ENCODE data around the gene CBR1. TPM values are rescaled to one million over a fixed set of nuclear protein-coding genes. Genes with fewer than 3 reads are reported as not detected.
A peak's percentile ranks its signal among the peaks of the same experiment; 100 is the strongest.

The CBR1 gene
- total RNA-seq, 1 donor from 2014 or later = 20.3 TPM

DNA sequence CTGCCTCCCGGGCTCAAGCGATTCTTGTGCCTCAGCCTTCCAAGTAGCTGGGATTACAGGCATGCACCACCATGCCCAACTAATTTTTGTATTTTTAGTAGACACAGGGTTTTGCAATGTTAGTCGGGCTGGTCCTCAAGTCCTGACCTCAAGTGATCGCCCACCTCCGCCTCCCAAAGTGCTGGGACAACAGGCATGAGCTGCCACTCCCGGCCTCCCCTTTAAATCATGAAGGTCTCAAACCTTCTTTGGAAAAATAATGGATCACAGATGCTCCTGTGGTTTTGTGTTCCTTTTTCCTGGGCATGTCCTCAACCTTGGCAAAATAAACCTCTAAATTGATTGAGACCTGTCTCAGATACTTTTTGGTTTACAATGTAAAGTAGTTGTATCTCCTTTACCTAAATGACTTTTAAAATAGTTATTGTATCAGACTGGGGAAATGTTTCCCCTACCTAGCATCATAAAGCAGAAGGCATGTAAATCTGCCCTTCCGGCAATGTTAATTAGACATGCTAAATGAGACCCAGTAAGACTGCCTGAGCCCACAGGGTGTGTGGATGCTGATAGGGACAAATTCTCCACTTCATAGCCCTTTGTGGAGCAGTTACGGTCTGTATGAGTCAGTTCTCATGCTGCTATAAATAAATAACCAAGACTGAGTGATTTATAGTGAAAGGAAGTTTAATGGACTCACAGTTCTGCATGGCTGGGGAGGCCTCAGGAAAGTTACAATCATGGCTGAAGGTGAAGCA lies 27.8 kb downstream of the CBR1 start:
- no peaks in the 10 kb centered on the region for H3K79me2 ChIP-seq (ENCODE audit: insufficient read depth, low read length)
- Mint-ChIP-seq H3K4me1 (ENCODE audit: low read depth, unreplicated experiment) (peaks cover 13% of the 10 kb centered on the region), H3K4me3 (ENCODE audit: unreplicated experiment) (no peak overlapping the region), H3K36me3 (ENCODE audit: low read depth, unreplicated experiment) (peaks cover 1% of the 10 kb centered on the region), H3K27ac (ENCODE audit: unreplicated experiment) (peak overlapping the region; percentile 53), H3K27me3 (ENCODE audit: low read depth, unreplicated experiment) (peaks cover 19% of the 10 kb centered on the region), H3K9me3 (ENCODE audit: unreplicated experiment) (peaks cover 9% of the 10 kb centered on the region)
- H3K4me2 ChIP-seq (ENCODE audit: low read length) = peak overlapping the region; percentile 32
- H3K4me1 ChIP-seq (ENCODE audit: insufficient read depth, low read length) = peaks cover 9% of the 10 kb centered on the region
- no peak for FAIRE-seq
- no peaks in the 10 kb centered on the region for H3K27me3 ChIP-seq (ENCODE audit: insufficient read depth, low read length)
- TF ChIP-seq, protein P1, sequence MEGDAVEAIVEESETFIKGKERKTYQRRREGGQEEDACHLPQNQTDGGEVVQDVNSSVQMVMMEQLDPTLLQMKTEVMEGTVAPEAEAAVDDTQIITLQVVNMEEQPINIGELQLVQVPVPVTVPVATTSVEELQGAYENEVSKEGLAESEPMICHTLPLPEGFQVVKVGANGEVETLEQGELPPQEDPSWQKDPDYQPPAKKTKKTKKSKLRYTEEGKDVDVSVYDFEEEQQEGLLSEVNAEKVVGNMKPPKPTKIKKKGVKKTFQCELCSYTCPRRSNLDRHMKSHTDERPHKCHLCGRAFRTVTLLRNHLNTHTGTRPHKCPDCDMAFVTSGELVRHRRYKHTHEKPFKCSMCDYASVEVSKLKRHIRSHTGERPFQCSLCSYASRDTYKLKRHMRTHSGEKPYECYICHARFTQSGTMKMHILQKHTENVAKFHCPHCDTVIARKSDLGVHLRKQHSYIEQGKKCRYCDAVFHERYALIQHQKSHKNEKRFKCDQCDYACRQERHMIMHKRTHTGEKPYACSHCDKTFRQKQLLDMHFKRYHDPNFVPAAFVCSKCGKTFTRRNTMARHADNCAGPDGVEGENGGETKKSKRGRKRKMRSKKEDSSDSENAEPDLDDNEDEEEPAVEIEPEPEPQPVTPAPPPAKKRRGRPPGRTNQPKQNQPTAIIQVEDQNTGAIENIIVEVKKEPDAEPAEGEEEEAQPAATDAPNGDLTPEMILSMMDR (IDR thresholded peaks at IDR 0.05; ENCODE audit: insufficient read depth, low read depth, low read length) = no peak
- no peak for TF ChIP-seq EZH2 (IDR thresholded peaks at IDR 0.05; ENCODE audit: insufficient read depth, low read length)
- H4K20me1 ChIP-seq (ENCODE audit: insufficient read depth, low read length) = no peaks in the 10 kb centered on the region
- H3K4me3 ChIP-seq (ENCODE audit: insufficient read depth, low read depth, low read length) = no peak overlapping the region
- H3K27ac ChIP-seq (ENCODE audit: low read depth, low read length) = no peak overlapping the region
- no peaks in the 10 kb centered on the region for H3K36me3 ChIP-seq (ENCODE audit: insufficient read depth, low read length)
- no peak overlapping the region for H2AFZ ChIP-seq (ENCODE audit: low read depth, low read length)
- DNase-seq (ENCODE audit: low read depth) = peak; percentile 64
- no peak overlapping the region for H3K9ac ChIP-seq (ENCODE audit: low read length)
- peaks cover 7% of the 10 kb centered on the region for H3K9me3 ChIP-seq (ENCODE audit: insufficient read depth, low read depth, low read length)

DNA sequence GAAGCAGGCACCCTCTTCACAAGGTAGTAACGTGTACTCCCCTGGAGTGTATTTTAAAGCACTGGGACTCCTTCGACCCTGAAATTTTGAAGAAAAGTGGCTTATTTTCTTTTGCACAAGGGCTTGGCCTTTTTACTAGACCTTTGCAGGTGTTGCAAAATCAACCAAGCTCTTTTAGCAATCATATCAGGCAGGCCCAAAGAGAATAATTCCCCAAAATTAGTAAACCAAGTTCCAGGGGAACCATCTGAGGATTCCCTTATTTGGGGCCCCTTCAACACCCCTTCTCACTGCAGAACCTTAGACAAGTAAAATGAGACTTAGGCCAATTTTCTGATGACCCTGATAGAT lies 28.3 kb downstream of the CBR1 start:
- Mint-ChIP-seq H3K27ac (ENCODE audit: unreplicated experiment) (no peak overlapping the region), H3K4me3 (ENCODE audit: unreplicated experiment) (no peak overlapping the region)
- peaks cover 9% of the 10 kb centered on the region for H3K4me1 ChIP-seq (ENCODE audit: insufficient read depth, low read length)

More for the DNA sequence above, 28.3 kb downstream of the CBR1 start:
- no peaks in the 10 kb centered on the region for H3K36me3 ChIP-seq (ENCODE audit: insufficient read depth, low read length)
- H3K4me2 ChIP-seq (ENCODE audit: low read length) = peak overlapping the region; percentile 32
- no peaks in the 10 kb centered on the region for H3K27me3 ChIP-seq (ENCODE audit: insufficient read depth, low read length)
- Mint-ChIP-seq H3K36me3 (ENCODE audit: low read depth, unreplicated experiment) (peaks cover 1% of the 10 kb centered on the region), H3K27me3 (ENCODE audit: low read depth, unreplicated experiment) (peaks cover 19% of the 10 kb centered on the region), H3K4me1 (ENCODE audit: low read depth, unreplicated experiment) (peaks cover 13% of the 10 kb centered on the region), H3K9me3 (ENCODE audit: unreplicated experiment) (peaks cover 9% of the 10 kb centered on the region)
- H2AFZ ChIP-seq (ENCODE audit: low read depth, low read length) = no peak overlapping the region
- no peaks in the 10 kb centered on the region for H3K79me2 ChIP-seq (ENCODE audit: insufficient read depth, low read length)
- DNase-seq (ENCODE audit: low read depth) (no peak), FAIRE-seq (no peak)
- no peak overlapping the region for H3K9ac ChIP-seq (ENCODE audit: low read length)
- no peak overlapping the region for H3K4me3 ChIP-seq (ENCODE audit: insufficient read depth, low read depth, low read length)
- H3K9me3 ChIP-seq (ENCODE audit: insufficient read depth, low read depth, low read length) = peaks cover 6% of the 10 kb centered on the region
- no peak for TF ChIP-seq EZH2 (IDR thresholded peaks at IDR 0.05; ENCODE audit: insufficient read depth, low read length)
- TF ChIP-seq, protein P1 (IDR thresholded peaks at IDR 0.05; ENCODE audit: insufficient read depth, low read depth, low read length) = no peak
- H3K27ac ChIP-seq (ENCODE audit: low read depth, low read length) = no peak overlapping the region
- no peaks in the 10 kb centered on the region for H4K20me1 ChIP-seq (ENCODE audit: insufficient read depth, low read length)

All from astrocyte (in vitro differentiated cells and primary cell).